Loucy (cell line): ENCODE measurements around the gene VWF.

Experiments
- H2AFZ ChIP-seq: fragments of 200-600 bp; sonication (generic); 2 replicates; pipeline ENCODE4 v1.6.0; 2016; ENCODE audit warnings: antibody characterized with exemption, mild to moderate bottlenecking, low read length, moderate library complexity
- H3F3A ChIP-seq: fragments of 200-600 bp; 2 replicates; pipeline ENCODE4 v1.6.0; 2016; ENCODE audit warnings: antibody characterized with exemption, low read depth, mild to moderate bottlenecking
- H3K27me3 ChIP-seq: fragments of 200-600 bp; sonication (generic); 2 replicates; pipeline ENCODE4 v1.6.1; 2014; ENCODE audit warnings: low read length, mild to moderate bottlenecking; ENCODE audit not compliant: insufficient read depth, poor library complexity, severe bottlenecking
- H3K36me3 ChIP-seq: fragments of 200-600 bp; sonication (generic); 2 replicates; pipeline ENCODE4 v1.6.1; 2016; ENCODE audit warnings: low read length; ENCODE audit not compliant: insufficient read depth
- H3K4me1 ChIP-seq: fragments of 200-600 bp; sonication (generic); 2 replicates; pipeline ENCODE4 v1.5.1; 2014; ENCODE audit warnings: low read length, mild to moderate bottlenecking; ENCODE audit not compliant: insufficient read depth, poor library complexity, severe bottlenecking
- H3K4me2 ChIP-seq: fragments of 200-600 bp; sonication (generic); 2 replicates; pipeline ENCODE4 v1.6.0; 2014; ENCODE audit warnings: antibody characterized with exemption, low read length, low read depth, mild to moderate bottlenecking; ENCODE audit not compliant: poor library complexity, severe bottlenecking
- H3K4me3 ChIP-seq: fragments of 200-600 bp; sonication (generic); 2 replicates; pipeline ENCODE4 v1.5.1; 2014; ENCODE audit warnings: low read length, mild to moderate bottlenecking, mixed read lengths; ENCODE audit not compliant: poor library complexity, severe bottlenecking
- H3K79me2 ChIP-seq: fragments of 200-600 bp; sonication (generic); 2 replicates; pipeline ENCODE4 v1.6.1; 2014; ENCODE audit warnings: low read length; ENCODE audit not compliant: insufficient read depth
- H3K9ac ChIP-seq: fragments of 200-600 bp; sonication (generic); 2 replicates; pipeline ENCODE4 v1.6.0; 2014; ENCODE audit warnings: mild to moderate bottlenecking, low read depth, low read length, moderate library complexity; ENCODE audit not compliant: poor library complexity, severe bottlenecking
- H3K9me2 ChIP-seq: fragments of 200-600 bp; sonication (generic); replicated peaks from 2 replicates; pipeline ENCODE4 v1.6.1; 2016; ENCODE audit warnings: low read depth, low read length, mixed read lengths
- H3K9me3 ChIP-seq: fragments of 200-600 bp; sonication (generic); 2 replicates; pipeline ENCODE4 v1.6.1; 2014; ENCODE audit warnings: mild to moderate bottlenecking, antibody characterized with exemption, low read length, low read depth; ENCODE audit not compliant: insufficient read depth
- H4K20me1 ChIP-seq: fragments of 200-600 bp; sonication (generic); 2 replicates; pipeline ENCODE4 v1.6.0; 2014; ENCODE audit warnings: antibody characterized with exemption, low read length, mild to moderate bottlenecking; ENCODE audit not compliant: insufficient read depth, poor library complexity, severe bottlenecking
- EZH2phosphoT487 ChIP-seq: fragments of 200-600 bp; IDR thresholded peaks from 2 replicates; pipeline ENCODE4 v1.6.1; 2018; ENCODE audit warnings: antibody characterized with exemption, mild to moderate bottlenecking, moderate library complexity, borderline replicate concordance
- TF ChIP-seq, protein P1 (sequence below): fragments of 200-600 bp; sonication (generic); conservative IDR thresholded peaks from 2 replicates; pipeline ENCODE4 v1.5.1; 2014; ENCODE audit warnings: mild to moderate bottlenecking, antibody characterized with exemption, low read length

Gene VWF

DNA sequence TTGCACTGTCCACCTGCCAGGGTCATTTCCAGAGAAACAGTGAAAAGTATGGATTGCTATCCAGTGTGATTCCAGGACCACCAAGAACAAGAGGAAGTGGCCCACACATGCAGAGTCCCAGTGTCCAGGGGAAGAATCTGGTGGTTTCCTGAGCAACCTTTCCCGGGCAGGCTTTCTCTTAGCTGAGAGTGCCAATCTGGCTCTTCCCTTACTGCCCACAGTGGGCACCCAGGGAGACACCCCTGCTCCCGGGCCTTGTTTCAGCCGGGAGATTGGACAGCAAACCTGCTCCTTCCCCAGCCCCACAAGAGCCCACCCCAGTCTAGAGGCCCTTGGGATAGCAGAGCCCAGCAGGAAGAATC lies 62.1 kb downstream of the VWF start:
- H3K36me3 ChIP-seq: no peaks in the 10 kb centered on the region
- no peaks in the 10 kb centered on the region for H3K4me1 ChIP-seq
- no peaks in the 10 kb centered on the region for H3K9me2 ChIP-seq
- no peaks in the 10 kb centered on the region for H4K20me1 ChIP-seq
- no peaks in the 10 kb centered on the region for H3K79me2 ChIP-seq
- no peaks in the 10 kb centered on the region for H3K9me3 ChIP-seq
- no peak overlapping the region for H3K4me2 ChIP-seq
- no peaks in the 10 kb centered on the region for H3F3A ChIP-seq
- TF ChIP-seq EZH2phosphoT487: no peak
- TF ChIP-seq, protein P1, sequence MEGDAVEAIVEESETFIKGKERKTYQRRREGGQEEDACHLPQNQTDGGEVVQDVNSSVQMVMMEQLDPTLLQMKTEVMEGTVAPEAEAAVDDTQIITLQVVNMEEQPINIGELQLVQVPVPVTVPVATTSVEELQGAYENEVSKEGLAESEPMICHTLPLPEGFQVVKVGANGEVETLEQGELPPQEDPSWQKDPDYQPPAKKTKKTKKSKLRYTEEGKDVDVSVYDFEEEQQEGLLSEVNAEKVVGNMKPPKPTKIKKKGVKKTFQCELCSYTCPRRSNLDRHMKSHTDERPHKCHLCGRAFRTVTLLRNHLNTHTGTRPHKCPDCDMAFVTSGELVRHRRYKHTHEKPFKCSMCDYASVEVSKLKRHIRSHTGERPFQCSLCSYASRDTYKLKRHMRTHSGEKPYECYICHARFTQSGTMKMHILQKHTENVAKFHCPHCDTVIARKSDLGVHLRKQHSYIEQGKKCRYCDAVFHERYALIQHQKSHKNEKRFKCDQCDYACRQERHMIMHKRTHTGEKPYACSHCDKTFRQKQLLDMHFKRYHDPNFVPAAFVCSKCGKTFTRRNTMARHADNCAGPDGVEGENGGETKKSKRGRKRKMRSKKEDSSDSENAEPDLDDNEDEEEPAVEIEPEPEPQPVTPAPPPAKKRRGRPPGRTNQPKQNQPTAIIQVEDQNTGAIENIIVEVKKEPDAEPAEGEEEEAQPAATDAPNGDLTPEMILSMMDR: no peak
- no peaks in the 10 kb centered on the region for H3K27me3 ChIP-seq
- no peak overlapping the region for H3K9ac ChIP-seq
- no peak overlapping the region for H3K4me3 ChIP-seq
- no peak overlapping the region for H2AFZ ChIP-seq

DNA sequence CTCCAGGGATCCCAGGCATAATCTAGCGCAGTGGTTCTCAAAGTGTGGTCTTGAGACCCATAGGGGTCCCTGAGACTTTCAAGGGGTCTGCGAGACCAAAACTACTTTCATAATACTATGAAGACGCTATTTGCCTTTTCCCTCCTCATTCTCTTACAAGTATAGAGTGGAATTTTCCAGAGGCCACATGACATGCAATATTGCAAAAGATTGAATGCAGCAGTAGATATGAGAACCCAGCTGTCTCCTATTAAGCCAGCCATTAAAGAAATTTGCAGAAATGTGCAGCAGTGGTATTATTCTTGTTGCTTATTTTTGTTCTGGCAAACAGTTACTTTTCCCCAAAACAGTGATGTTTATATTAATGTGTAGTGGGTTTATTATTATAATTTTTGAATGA lies 62.8 kb downstream of the VWF start:
- Histone ChIP-seq H3K4me1 (no peaks in the 10 kb centered on the region), H4K20me1 (no peaks in the 10 kb centered on the region), H3K27me3 (no peaks in the 10 kb centered on the region), H3K9me2 (no peaks in the 10 kb centered on the region), H3K79me2 (no peaks in the 10 kb centered on the region), H3K4me3 (no peak overlapping the region), H3F3A (no peaks in the 10 kb centered on the region), H2AFZ (no peak overlapping the region), H3K4me2 (no peak overlapping the region), H3K36me3 (no peaks in the 10 kb centered on the region), H3K9me3 (no peaks in the 10 kb centered on the region), H3K9ac (no peak overlapping the region)
- no peak for TF ChIP-seq EZH2phosphoT487
- TF ChIP-seq, protein P1: no peak

DNA sequence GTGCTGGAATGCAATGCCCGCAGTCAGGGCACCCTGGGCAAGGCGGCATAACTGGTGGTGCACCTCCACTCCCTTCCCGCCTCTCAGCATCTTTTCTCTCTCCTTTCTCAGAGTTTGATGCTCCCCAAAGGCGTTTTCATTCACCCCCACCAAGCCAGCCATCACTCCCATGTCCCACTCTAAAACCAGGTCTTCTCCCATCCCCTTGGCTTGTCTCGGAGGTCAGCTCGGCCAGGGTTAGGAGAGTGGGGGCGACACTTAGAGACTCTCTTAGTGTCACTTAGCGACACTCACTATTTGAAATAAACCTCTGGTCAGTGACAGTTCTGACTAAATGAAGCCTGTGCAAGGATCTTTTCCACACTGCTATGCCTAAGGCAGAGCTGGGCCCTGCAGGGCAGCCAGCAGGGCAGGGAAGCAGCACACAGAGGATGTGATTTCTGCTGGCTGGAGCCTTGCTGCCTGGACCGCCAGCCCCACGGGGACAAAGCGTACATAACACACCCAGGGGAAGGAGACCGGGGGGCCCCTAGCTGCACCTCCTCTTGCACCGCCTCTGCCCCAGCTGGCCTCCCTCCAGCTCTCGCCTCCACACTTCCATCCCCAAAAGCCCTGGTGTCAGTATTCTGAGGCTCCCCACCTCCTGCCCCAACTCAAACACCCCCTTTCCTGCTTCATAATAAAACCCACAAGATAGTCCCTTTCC lies 64.5 kb downstream of the VWF start:
- Histone ChIP-seq H3K9me3 (no peaks in the 10 kb centered on the region), H3K79me2 (no peaks in the 10 kb centered on the region), H3K4me1 (no peaks in the 10 kb centered on the region), H3K4me2 (no peak overlapping the region), H3K27me3 (no peaks in the 10 kb centered on the region), H4K20me1 (no peaks in the 10 kb centered on the region), H3K9ac (no peak overlapping the region), H3K36me3 (no peaks in the 10 kb centered on the region), H3K9me2 (no peaks in the 10 kb centered on the region), H2AFZ (no peak overlapping the region), H3F3A (no peaks in the 10 kb centered on the region), H3K4me3 (no peak overlapping the region)
- TF ChIP-seq, protein P1: no peak
- no peak for TF ChIP-seq EZH2phosphoT487
